Stimulated activated CD4-positive, alpha-beta T cell treated with anti-CD3 and anti-CD28 coated beads, Interleukin-2, amount 100 ng/mL, for 48 hours (primary cell): Measurements from ENCODE around the gene PARL.

ENCODE experiments used
- DNase-seq, 2 donors: peaks; one replicate each; pipeline ENCODE4 v3.0.0-alpha.2; 2020

PARL gene

GRCh38 chr3:183782576-183783276, 102.0 kb downstream of the PARL start:
- DNase-seq: no peak

- DNase-seq: no peak
These were observed 103.4 kb downstream of the PARL start for GRCh38 chr3:183781246-183781645.

- DNase-seq: no peak
These were observed 104.7 kb downstream of the PARL start for GRCh38 chr3:183779896-183780465.
